Cortex of kidney (tissue), 1 donor: Measurements from ENCODE around the gene PSME2.
"Not testable (repeated sequence)": the region's sequence is repeated elsewhere in the genome, so short reads cannot be mapped to it uniquely, and the experiment has no call there.

Source experiments
- DNase-seq: peaks from one replicate; lab custom pipeline; 2025; lab: John Stamatoyannopoulos, UW

The PSME2 gene

GRCh38 chr14:24114532-24115421, 31.6 kb downstream of the PSME2 start, which contains the start of the genes DCAF11 and NRL:
TSS of gene DCAF11 (plus strand) at chr14:24114777. CDS start at chr14:24115595, 818 bp downstream.
TSS of gene NRL (minus strand) at chr14:24114949. CDS start at chr14:24082848, 32,101 bp downstream.
- no peak for DNase-seq

- peak; percentile 65 for DNase-seq
These were observed 32.4 kb downstream of the PSME2 start for GRCh38 chr14:24113801-24114531.

GRCh38 chr14:24113379-24113800, 33.0 kb downstream of the PSME2 start:
- DNase-seq = no peak

- no peak for DNase-seq
These were observed 35.9 kb downstream of the PSME2 start for GRCh38 chr14:24110523-24110922.

- no peak for DNase-seq
These were observed 36.4 kb downstream of the PSME2 start for GRCh38 chr14:24110060-24110459.

GRCh38 chr14:24108336-24108874, 38.0 kb downstream of the PSME2 start:
- no peak for DNase-seq

GRCh38 chr14:24106672-24107271, 39.6 kb downstream of the PSME2 start:
- DNase-seq = no peak

GRCh38 chr14:24105609-24106239, 40.7 kb downstream of the PSME2 start:
- not testable (repeated sequence) for DNase-seq

- DNase-seq = no peak
These were observed 43.0 kb downstream of the PSME2 start for GRCh38 chr14:24103451-24103850.

GRCh38 chr14:24102357-24103048, 43.9 kb downstream of the PSME2 start:
- no peak for DNase-seq

- DNase-seq = no peak
These were observed 45.4 kb downstream of the PSME2 start for GRCh38 chr14:24100982-24101494.

GRCh38 chr14:24100197-24100981, 46.0 kb downstream of the PSME2 start:
- no peak for DNase-seq

GRCh38 chr14:24098927-24099813, 47.2 kb downstream of the PSME2 start:
- DNase-seq = no peak

- DNase-seq = no peak
These were observed 48.0 kb downstream of the PSME2 start for GRCh38 chr14:24098229-24098926.

- no peak for DNase-seq
These were observed 49.7 kb downstream of the PSME2 start for GRCh38 chr14:24096545-24097181.

- no peak for DNase-seq
These were observed 50.9 kb downstream of the PSME2 start for GRCh38 chr14:24095271-24096068.

- DNase-seq = no peak
These were observed 51.6 kb downstream of the PSME2 start for GRCh38 chr14:24094841-24095270.
